GM21515 (cell line): ENCODE data around the gene PDZD2.
"Not testable (repeated sequence)": the region's sequence is repeated elsewhere in the genome, so short reads cannot be mapped to it uniquely, and the experiment has no call there.

Experiments used
- ATAC-seq: cut with Tn5 transposase; IDR thresholded peaks from one replicate; pipeline ENCODE4 v1.9.1; 2021; ENCODE audit not compliant: unreplicated experiment

The PDZD2 gene

DNA sequence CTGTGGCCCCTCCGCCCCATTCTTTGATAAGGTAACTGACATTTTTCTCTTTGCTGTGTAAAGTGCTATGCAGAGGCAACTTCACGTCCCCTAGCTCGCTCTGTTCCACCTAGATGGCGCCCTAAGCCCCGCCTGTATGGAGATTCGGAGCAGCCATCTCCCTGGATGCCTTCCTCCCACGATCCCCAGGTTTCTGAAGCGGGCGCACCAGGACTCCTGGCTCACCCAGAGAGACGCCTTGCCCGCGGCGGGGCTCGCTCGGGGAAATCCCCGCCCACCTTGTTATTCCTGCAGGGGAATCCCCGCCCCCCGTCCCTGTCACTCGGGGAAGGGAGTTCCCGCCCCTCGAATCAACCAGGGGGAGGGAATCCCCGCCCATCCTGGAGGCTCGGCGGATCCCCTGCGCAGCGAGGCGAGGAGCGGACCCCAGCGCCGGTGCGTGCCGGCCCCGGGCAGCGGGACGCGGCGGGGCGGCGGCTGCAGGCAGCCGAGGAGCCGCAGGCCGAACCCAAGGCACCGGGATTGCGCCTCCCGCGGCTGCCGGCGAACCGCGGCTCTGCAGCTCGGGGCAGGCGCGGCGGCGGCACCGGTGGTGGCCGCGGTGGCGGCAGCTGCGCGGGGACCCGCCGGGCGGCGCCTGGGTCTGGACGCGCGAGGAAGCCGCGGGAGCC is at the start of gene PDZD2:
Gene PDZD2, plus strand, starts transcription at position 384 of the 671 bp plus-strand sequence.
- ATAC-seq = peak; percentile 79

DNA sequence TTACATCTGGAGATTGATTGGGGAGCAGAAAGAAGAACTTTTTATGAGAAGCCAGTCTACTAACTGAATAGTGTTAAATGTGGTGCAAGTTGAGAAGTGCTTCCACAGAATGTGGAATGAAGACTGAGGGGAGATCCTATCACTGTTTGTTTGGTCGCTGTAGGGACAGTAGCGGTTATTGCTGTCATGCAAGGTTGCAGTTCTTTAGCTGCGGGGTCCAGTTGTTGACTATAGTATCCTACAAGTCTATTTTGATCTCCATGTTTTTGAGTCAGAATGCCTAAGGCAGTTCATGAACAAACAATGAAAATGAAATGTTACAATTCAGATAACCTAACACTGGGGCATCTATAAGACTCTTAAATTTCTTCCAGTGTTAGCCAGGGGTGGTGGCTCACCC is 45.3 kb upstream of the PDZD2 start:
- no peak for ATAC-seq

DNA sequence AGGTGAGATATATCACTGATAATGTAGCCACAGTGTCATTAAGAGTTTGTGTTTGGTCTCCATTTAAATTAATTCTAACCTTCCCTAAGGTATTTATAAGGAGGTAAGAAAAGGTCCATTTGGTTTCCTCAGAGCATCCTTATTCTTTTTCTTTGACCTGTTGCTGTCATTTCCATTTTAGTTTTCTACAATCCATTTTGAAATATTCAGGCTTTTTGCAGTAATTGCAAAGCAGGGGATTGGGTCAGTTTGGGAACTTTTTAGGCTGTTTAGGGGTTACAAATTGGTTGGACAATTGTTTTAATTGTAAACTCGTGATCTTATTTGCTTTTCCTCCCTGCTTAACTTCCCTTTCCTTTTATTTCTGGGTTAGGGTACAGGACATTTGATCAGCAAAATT is 42.6 kb upstream of the PDZD2 start:
- no peak for ATAC-seq

DNA sequence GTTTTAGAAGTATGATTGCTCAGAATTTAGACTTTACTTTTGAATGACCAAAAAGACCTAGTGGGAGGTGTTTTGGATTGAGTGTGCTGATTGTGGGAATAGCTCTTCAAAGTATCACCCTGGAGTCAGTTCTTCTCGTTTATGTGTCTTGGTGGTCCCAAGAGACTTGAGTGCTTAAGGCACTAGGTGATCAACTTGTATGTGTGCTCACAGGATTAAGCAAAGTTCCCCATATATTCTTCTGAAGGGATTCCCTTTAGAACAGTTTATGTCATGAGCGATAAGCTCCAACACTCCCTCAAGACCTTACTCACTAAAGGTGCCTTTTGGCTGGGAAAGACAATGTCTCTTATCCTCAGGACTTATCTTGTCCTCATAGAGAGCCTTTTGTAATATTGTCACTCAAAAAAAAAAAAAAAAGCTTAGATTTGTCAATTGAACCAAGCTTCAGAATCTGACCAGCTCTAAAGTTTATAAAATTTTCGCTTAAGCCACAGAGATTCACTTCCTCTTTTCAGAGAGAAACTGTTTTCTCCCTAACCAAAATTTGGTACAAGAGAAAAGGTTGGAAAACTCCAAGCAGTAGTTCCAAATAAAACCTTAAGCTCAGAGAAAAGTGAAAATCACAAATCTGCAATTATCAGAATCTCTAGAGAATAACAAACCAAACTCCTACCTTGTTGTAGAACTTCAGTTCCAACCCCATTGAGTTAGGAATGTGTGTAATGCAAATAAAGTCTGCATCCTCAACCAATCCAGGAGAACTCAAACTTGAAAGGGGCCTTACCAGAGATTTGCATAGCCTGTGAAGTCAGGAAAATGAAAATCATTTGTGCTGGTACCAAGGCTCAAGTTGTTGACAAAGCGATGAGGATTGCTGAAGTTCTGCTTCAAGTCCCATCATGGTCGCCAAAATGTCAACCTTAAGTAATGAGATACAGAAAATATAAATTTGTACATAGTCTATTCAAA is 40.0 kb upstream of the PDZD2 start:
- no peak for ATAC-seq

DNA sequence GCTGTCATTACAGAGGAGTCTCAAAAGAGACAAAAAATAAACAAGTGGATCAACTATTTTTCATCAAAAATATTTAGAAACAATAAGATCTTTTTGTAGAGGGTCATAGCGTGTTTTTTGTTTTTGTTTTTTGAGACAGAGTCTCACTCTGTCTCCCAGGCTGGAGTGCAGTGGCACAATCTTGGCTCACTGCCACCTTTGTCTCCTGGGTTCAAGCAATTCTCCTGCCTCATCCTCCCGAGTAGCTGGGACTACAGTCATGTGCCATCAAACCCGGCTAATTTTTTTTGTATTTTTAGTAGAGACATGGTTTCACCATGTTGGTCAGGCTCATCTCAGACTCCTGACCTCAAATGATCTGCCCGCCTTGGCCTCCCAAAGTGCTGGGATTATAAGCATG is 36.6 kb upstream of the PDZD2 start:
- ATAC-seq = not testable (repeated sequence)

DNA sequence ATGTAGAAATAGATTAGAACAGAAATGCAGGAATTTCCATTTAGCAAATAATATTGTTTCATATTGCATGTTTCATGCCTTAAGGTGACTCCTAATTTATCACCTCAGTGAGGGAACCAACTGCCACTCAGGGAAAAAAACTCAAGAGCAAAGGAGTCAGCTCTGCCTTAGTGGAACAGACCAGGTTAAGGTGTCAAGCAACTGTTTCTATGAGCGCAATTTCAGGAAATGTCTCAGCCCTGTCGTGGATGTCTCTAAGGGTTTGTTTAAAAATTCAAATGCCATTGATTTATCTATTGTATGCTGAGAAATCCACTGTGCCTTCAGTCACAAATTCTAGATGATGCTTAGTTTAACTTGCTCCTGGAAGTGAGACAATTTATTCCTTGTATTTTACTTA is 34.7 kb upstream of the PDZD2 start:
- no peak for ATAC-seq

DNA sequence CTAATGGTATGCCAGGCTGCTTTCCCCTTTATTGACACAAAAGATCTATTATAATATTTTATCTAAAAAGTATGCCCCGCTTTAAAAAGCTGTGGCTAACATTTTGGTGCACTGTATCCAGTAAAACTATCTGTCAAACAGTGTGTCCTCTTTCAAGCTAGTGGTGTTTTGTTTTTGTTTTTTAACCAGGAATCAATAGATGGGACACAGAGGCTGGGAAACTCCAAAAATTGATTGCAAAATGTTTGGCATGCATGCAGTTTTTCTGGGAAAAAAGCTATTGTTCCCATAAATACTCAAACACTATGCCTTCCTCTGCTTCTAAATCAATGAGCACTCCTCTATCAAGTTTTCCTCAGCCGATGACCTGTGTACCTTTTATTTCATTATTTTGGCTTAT is 34.3 kb upstream of the PDZD2 start:
- ATAC-seq = no peak

DNA sequence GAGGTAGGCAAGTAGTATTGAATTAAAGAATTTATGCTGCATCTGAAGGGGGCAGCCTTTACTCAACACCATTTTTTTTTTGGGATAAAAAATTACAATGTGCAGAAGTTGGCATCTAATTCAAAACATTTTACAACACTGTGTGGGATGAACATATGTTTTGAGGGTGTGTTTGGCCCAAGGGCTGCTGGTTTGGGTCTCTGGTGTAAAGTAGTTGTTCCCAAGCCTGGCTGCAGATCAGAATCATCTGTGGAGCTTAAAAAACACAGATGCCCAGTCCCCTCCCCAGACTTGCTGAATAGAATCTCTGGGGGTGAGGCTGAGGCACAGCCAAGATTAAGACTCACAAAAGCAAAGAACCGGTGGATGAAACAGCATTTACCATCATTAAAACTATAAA is 33.0 kb upstream of the PDZD2 start:
- ATAC-seq = no peak

DNA sequence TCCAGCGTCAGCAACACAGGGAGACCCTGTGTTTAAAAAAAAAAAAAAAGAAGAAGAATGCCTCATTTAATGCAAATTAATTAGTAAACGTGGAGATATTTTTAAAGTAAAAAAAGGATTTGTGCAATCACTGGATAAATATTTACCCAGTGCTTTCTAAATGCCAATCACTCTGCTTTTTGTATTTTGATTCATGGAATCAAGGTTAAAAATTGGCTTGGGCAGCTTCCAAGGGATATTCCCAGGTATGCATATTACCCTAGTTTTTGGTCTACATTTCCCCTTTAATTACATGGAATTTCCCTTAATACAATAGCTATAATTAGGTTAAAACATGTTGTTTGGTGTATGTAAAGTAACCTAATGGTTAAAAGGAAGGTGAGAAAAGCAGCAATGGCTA is 31.4 kb upstream of the PDZD2 start:
- ATAC-seq = no peak

DNA sequence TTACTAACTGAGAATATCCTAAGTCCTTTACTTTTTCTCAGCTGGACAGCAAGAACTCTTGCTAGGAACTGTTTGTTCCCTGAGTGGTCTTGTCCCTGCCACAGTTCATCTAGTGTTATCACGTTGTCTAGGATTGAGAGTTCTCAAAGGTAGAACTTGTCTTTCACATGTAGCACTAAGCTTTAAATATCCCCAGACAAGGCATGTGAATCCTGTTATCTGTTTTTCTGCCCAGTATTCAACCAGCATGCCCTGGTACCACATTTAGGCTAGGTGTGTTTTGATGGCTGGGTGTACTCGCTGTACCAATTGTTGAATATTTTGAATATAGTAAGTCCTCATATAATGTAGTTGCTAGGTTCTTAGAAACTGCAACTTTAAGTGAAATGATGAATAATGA is 27.9 kb upstream of the PDZD2 start:
- ATAC-seq = no peak

DNA sequence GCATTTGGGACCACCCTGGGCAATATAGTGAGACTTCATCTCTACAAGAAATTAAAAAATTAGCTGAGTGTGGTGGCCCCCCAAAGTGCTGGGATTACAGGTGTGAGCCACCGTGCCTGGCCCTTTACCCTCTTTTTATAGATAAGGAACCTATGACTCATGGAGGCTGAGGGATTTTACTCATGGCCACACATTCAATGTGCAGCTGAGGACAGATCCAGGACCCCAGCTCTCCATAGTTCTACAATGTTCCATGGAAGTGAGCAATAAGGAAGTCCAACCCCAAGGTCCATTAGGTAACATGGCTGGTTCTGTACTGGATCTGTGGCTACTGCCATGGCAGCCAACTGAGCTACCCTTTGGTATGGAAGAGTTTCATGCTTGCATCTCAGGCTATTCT is 25.3 kb upstream of the PDZD2 start:
- ATAC-seq = no peak

DNA sequence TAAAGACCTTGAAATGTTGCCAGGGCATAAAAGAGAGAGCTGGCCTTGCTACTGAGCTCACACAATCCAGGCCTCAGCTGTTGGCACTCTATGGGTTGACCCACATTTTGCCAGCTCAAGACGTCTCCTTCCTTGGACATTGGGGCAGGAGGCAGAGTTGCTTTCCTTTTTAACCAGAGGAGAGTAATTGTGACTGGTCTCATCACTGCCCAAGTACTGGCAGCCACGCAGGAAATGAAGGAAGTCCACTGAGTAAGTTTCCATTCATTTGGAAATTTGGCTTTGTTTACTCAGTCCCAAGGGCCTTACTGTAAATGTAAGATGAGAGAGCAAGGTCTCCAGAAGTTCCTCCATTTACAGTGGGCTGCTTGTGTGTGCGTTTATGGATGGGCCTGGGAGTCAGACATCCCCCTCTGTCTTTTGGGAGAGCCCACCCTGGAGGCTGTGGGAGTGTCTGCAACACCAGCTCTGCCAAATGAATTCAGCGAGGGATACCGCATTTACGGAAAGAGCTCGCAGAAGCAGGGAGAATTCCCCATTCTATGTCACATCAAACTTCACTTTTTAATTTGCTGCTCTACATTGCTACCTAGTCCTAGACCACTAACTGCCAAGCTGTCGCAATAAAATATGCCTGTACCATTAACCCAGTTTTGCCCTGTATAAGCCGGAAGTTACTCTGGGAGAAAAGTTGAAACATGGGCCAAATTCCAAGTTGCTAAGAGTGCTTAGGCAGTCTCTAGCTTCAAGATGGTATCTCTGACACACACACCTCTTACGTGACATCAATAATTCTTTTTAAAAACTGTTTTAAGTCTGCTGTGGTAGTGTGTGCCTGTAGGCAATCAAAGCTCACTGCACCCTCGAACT is 24.5 kb upstream of the PDZD2 start:
- ATAC-seq = no peak

DNA sequence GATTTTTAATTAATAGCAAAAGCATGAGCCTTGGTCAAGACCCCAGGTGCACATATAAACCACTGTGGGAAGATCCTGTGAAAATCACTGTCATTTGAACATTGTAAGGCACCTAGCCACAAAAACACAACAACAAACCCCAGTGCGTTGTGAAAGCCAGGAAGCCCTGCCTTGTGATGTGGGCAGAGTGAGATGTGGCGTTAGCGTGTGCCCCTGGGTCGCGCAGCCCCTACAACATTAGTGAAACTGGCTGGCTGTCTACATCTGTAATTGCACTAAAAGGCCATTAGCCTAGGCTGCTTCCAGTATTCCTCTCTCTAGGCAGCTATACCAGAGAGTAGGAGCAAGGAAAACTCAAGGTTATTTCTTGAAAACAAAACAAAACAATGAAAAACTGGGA is 21.1 kb upstream of the PDZD2 start:
- no peak for ATAC-seq

DNA sequence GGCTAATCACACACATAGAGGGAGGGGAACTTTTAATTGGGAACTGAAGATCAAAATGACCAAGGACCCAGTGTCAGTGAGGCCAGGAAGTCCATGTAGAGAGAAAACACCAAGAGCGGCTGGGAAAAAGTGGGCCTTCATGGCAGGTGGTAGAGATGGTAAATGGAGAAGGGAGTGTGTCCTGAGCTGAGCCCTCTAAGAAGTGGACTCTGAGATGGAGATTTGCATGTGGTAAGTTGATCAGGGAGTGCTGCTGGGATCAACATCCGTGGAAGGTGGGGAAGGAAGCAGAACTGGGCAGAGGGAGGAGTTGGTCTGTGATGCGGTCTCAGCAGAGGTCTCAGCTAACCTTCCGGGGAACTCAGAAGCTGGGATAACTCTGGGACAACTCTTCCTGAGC is 18.9 kb upstream of the PDZD2 start:
- ATAC-seq = no peak

DNA sequence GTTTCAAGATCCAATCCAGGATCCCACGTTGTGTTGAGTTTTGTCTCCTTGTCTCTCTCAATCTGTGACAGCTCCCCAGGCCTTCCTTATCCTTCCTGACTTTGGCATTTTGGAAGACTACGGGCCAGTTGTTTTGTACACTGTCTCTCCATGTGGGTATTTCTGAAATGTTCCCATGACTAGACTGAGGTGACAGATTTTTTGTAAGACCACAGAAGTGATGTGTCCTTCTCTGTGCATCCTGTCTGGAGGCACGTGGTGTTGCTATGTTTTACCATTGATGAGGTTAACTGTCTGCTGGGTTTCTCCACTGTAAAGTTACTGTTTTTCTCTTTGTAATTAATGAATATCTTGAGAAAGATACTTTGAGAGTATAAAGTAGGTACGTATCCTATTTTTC is 15.7 kb upstream of the PDZD2 start:
- no peak for ATAC-seq

DNA sequence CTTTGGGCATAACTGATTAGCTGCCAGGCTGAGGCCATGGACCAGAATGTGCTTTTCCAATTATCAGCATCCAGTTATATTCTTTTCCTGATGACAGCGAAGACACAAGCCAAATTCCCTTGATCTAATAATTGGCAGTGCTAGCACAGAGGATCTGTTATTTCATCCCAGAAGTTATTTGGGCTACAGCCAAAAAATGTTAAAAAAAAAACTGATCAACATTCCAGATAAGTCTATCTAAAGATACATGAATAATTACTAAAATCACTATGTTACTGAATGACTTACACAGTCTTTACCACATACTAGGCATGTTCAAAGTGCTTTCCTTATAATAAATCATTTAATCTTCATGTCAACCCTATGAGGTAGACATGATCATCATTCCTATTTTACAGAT is 13.5 kb upstream of the PDZD2 start:
- no peak for ATAC-seq

DNA sequence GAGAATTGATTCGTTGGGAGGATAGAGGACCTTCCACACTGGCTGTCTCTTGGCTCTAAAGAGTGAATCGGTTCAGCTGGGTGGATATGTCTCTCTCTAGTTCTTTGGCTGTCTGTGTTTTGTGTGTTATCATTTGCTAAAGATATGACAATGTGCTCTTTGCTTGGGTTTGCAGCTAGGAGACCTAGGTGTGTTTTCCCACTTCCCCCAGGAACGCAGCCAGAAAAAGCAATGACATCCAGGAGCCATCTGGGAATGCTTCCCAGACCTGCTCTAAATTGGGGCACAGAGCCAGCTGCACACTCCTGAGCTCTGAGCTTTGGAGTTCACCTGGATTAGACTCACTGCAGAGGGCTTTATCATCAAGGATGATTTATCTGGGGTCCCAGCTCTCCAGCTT is 12.8 kb upstream of the PDZD2 start:
- no peak for ATAC-seq

DNA sequence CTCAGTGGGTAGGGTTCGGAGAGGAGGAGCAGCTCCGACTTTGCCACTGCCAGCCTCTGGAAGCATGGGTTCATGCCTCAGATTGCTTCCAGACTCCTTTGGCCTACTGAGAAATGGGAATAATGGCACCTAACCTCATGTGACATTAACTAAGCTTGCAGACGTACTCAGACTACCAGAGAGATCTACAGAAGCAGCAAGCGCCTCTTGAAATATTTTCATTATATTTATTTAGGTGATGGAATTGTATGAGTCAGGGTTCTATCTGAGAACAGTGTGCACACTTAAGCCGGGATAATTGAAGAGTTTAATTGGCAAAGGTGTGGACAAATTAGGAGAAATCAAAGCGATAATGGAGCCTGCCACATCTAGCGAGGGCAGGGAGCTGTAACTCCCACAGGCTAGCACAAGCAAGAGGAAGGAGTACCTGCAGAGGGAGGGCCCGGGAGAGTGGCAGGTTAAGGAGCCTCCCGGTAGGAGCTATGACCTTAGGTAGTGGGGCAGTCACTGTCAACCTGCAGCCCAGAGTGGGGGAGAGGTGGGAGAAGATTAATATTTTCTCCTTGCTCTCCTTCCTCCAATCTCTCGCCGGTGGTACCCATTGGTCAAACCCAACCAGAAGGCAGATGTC is 12.2 kb upstream of the PDZD2 start:
- no peak for ATAC-seq

DNA sequence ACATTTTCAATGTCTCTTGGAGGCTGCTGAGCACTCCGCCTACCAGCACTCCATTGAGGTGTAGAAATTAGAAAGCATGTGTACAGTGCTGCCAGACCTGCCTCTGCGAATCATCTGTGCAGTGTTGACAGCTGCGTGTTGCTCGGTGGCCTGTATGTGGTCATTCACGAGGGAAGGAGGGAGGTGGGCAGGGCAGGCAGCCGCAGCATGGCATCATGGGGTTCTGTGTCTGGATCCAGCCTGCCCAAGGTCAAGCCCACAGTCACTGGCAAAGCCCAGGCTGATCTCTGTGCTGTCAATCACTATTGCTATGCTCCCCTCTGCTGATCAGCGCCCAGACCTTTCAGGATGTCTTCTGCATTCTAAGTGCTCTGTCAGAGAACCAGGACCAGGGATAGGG is 8.0 kb upstream of the PDZD2 start:
- no peak for ATAC-seq

DNA sequence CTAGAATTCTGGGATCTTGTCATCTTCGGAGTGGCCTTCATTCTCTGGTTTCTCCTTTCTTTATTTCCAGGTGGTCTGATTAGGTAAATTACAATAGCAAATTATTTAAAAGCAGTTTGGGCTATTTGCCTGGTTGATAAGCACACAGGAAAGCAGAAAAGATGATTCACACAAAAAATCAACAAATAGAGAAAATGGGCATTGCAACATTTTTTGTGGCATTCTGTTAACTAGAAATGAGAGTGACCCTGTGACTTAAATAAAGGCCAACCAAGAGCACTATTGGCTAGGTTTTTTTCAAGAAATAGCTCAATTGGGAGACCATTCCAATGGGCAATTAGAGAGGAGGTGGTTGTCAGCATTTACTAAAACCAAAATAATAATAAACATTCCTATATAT is 6.5 kb upstream of the PDZD2 start:
- no peak for ATAC-seq

DNA sequence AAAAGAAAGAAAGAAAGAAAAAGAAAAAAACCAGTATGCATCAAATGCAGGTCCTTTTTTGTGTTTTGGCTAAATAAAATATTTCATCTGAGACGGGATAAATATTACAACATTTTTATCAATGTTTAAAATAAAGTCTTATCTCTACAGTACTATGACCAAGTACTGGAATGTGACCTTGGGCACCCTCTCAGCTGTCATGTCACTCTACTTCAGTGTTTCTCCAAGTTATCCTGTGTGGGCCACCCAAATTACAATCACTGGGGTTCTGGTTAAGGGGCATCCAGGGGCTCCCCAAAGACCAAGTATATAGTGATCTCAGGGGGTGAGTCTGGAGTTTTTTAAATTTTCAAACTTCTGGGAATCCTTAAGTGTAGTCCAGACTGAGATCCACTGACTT is 3.5 kb upstream of the PDZD2 start:
- ATAC-seq = no peak
